Stimulated activated naive CD8-positive, alpha-beta T cell treated with anti-CD3 and anti-CD28 coated beads, Interleukin-15, amount 100 ng/mL, for 72 hours (primary cell): ENCODE measurements around the gene RFC3.
"Not testable (repeated sequence)": the region's sequence is repeated elsewhere in the genome, so short reads cannot be mapped to it uniquely, and the experiment has no call there.

Experiments
- ATAC-seq: fragments of 150-1000 bp; cut with Tn5 transposase; 2 replicates; pipeline ENCODE4 v1.10.0; 2021; ENCODE audit warnings: mild to moderate bottlenecking, moderate library complexity
- DNase-seq, 2 donors: peaks; one replicate each; pipeline ENCODE4 v3.0.0; 2021 to 2022
- H3K27ac Mint-ChIP-seq, 2 donors: one replicate each; pipeline ENCODE4 v1.8.0; 2022; ENCODE audit warnings: mild to moderate bottlenecking in 2 of 2, mixed read lengths in 2 of 2, moderate library complexity in 2 of 2
- H3K27me3 Mint-ChIP-seq: one replicate; pipeline ENCODE4 v1.8.0; 2022; ENCODE audit warnings: mixed read lengths
- H3K4me1 Mint-ChIP-seq: one replicate; pipeline ENCODE4 v1.8.0; 2022; ENCODE audit warnings: mild to moderate bottlenecking, mixed read lengths
- H3K4me3 Mint-ChIP-seq, 2 donors: one replicate each; pipeline ENCODE4 v1.8.0; 2022; ENCODE audit warnings: mild to moderate bottlenecking in 2 of 2, mixed read lengths in 2 of 2, moderate library complexity in 1 of 2
- H3K9me3 Mint-ChIP-seq, 2 donors: one replicate each; pipeline ENCODE4 v1.8.0; 2022; ENCODE audit warnings: mixed read lengths in 2 of 2

RFC3 gene

DNA sequence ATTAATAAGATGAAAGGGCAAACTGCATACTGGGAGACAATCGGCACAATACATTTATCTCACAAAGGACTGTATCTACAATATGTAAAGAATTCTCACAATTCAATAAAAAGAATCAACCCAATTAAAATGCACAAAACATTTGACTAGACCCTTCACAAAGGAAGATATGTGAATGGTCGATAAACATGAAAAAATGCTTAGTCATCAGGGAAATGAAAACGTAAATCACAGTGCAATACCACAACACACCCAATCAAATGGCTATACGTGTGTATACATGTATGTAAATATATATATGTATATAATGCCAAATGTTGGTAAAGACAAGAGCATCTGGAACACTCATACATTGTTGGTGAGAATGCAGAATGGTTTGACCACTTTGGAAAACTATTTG, 21.9 kb upstream of the RFC3 start:
- ATAC-seq (no peak), DNase-seq (no peak)
- H3K27ac Mint-ChIP-seq = no peak overlapping the region
- no peaks in the 10 kb centered on the region for H3K4me1 Mint-ChIP-seq
- H3K9me3 Mint-ChIP-seq = peaks cover 0 to 14% of the 10 kb centered on the region in 2 donors
- H3K27me3 Mint-ChIP-seq = peaks cover 2% of the 10 kb centered on the region
- no peak overlapping the region for H3K4me3 Mint-ChIP-seq

DNA sequence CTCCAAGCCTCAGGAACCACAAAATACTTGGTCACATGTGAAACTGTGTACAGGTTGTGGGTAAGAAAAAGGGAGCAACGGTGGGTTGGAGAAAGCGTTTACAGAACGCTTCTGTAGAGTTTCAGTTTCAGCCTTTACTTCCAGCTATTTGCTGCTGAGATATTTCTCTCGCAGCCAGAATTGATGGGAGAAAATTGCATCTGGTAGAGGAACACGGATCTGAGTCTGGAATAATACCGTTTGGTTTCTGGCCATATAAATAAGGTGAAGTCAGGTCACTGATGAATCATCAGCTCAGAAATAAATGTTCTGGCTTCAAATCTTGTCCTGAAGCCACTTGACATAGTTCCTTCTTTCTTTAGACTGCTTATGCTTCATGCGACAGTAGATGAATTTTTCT, 20.3 kb upstream of the RFC3 start:
- Mint-ChIP-seq H3K9me3 (peaks cover 0 to 3% of the 10 kb centered on the region in 2 donors), H3K27me3 (peaks cover 8% of the 10 kb centered on the region), H3K4me1 (no peaks in the 10 kb centered on the region), H3K27ac (no peak overlapping the region), H3K4me3 (no peak overlapping the region)
- ATAC-seq (no peak), DNase-seq (no peak)

DNA sequence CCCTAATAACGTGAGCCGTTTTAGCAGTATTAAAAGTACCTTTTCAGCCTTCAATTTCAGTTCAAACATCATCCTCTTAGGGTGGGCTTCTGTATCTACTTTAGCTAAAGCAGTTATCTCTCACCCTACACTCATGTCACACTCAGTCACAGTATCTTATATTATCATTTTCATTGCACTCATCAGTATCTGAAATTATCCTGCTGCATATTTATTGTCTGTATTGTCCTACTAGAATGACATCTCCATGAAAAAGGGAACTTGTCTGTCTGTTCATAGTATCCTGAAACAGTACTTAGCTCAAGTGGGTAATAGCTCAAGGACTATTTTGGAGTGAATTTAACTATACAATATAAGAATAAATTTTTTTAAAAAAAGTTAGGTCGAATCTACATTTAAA, 19.9 kb upstream of the RFC3 start:
- no peak overlapping the region for H3K27ac Mint-ChIP-seq

DNA sequence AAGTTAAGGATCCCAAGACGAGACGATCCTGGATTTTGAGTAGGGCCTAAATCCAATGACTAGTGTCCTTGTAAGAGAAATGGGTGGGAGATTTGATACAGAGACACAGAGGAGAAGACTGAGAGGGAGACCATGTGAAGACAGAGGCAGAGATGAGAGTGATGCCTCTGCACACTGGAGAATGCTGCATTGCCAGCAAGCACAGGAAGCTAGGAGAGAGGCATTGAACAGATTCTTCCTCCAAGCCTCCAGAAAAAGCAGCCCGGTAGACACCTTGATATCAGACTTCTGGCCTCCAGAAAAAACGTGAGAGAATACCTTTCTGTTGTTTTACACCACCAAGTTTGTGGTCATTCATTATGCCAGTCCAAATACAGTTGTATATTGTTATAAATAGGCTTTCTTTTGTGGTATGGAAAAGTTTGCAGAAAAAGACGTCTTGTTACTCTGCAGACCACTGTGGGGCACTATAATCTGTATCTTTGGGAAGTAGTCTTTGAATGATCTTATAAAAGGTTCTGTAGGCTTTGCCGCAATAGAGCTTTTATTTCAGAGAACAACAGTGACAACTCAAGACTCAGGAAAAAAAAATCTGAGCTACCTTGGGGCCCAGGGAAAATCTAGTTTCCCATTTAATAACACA, 17.9 kb upstream of the RFC3 start:
- H3K27me3 Mint-ChIP-seq = peaks cover 8% of the 10 kb centered on the region
- ATAC-seq (no peak), DNase-seq (no peak)
- H3K27ac Mint-ChIP-seq = no peak overlapping the region
- no peaks in the 10 kb centered on the region for H3K4me1 Mint-ChIP-seq
- no peaks in the 10 kb centered on the region for H3K9me3 Mint-ChIP-seq
- H3K4me3 Mint-ChIP-seq = no peak overlapping the region

More for the DNA sequence above, 19.9 kb upstream of the RFC3 start:
- ATAC-seq (no peak), DNase-seq (no peak)
- H3K4me3 Mint-ChIP-seq = no peak overlapping the region
- H3K27me3 Mint-ChIP-seq = peaks cover 8% of the 10 kb centered on the region
- H3K4me1 Mint-ChIP-seq = no peaks in the 10 kb centered on the region
- H3K9me3 Mint-ChIP-seq = no peaks in the 10 kb centered on the region

DNA sequence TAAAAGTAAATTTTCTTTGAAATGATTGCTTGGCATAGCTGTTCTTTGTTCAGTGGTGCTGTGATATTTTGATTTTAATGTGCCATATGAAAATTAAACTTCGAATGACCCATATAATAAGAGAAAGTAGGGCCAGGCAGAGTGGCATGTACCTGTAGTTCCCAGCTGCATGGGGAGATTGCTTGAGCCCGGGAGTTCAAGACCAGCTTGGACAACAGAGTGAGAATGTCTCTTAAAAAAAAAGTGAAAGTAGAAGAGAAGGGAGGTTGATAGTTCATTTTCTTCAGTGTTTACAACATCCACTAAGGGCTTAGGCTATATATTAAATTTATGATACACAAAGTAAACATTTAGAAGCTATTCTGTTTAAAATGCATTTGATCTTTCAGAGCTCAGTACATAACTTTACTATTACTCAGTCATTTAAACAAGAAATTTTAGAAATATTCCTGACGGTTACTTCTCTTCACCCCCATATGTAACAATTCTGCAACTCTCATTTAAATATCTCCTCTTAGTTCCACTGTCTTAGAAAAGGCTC, 17.2 kb upstream of the RFC3 start:
- Mint-ChIP-seq H3K9me3 (no peaks in the 10 kb centered on the region), H3K27me3 (peaks cover 8% of the 10 kb centered on the region), H3K4me3 (peak overlapping the region; percentile 3 to 17), H3K27ac (no peak overlapping the region), H3K4me1 (no peaks in the 10 kb centered on the region)
- no peak for ATAC-seq
- no peak for DNase-seq

DNA sequence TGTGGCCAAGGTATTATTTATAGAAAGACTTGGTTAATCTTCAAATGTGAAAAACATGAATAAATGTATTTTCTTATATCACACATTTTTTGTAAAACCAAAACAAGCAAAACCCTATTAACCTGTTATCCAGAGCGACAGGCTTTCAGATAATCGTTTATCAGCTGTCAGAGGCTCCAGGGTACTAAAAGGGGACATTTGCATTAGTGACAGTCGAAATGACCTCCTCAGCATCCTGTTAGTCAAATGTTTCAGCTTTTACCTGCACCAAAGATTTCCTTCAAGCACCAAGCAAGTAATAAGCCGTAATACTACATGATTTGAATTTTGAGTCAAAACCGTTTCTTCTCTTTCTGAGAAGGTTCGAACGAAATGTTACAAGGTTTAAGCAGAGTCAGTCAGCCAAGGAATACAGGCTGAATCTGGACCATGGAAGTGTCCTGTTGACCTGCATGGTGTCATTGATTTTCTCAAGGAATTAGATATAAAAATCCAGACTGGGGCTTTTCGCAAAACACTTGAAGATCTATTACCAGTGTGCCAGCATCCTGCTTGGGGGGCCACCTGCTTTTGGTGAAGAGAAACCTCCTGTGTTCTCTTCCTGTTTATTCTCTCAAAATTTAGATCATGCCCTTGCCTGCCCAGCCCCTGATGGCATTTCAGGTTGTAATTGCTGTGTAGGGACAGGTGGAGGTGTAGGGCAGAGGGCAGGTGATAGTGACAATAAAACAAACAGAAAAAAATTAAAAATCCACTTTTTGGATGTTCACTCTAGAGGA, 11.3 kb upstream of the RFC3 start:
- Mint-ChIP-seq H3K4me1 (no peaks in the 10 kb centered on the region), H3K27ac (no peak overlapping the region), H3K9me3 (no peaks in the 10 kb centered on the region), H3K4me3 (no peak overlapping the region), H3K27me3 (peaks cover 15% of the 10 kb centered on the region)
- ATAC-seq (no peak), DNase-seq (no peak)

DNA sequence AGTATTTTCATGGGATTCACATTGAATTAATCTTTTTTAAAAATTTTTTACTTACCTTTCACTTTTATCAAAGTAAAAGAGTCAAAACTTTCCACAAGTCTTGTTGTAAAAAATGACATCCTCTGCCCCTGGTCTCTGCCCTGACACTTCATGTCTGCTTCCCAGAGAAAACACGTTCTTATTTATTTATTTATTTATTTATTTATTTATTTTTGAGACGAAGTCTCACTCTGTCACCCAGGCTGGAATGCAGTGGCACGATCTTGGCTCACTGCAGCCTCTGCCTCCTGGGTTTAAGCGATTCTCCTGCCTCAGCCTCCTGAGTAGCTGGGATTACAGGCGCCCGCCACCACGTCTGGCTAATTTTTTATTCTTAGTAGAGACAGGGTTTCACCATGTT, 5.1 kb upstream of the RFC3 start:
- DNase-seq, H3K27me3 Mint-ChIP-seq, H3K4me1 Mint-ChIP-seq, H3K4me3 Mint-ChIP-seq, H3K27ac Mint-ChIP-seq, ATAC-seq, H3K9me3 Mint-ChIP-seq: not testable (repeated sequence)

DNA sequence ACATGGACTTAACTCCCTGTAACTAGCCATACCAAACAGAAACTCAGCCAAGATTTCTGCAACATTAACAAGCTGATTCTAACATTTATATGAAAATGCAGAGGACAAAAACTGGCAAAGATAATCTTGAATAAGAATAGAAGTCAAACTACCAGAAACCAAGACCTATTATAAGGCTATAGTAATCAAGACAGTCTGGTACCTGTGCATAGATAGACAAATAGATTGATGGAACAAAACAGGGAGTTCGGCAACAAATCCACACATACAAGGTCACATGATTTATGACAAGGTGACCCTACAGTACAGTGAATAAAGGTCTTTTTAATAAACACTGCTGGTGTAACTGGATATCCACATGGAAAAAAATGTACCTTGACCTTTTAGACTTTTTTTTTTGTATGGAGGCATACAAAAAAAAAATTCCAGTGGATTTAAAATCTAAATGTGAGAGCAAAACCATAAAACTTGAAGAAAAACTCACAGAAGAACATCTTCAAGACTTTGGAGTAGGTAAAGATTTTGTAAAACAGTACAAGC, 2.9 kb upstream of the RFC3 start:
- Mint-ChIP-seq H3K4me1 (peaks cover 17% of the 10 kb centered on the region), H3K4me3 (no peak overlapping the region), H3K27me3 (no peaks in the 10 kb centered on the region), H3K27ac (no peak overlapping the region), H3K9me3 (no peaks in the 10 kb centered on the region)
- ATAC-seq = no peak
- no peak for DNase-seq

DNA sequence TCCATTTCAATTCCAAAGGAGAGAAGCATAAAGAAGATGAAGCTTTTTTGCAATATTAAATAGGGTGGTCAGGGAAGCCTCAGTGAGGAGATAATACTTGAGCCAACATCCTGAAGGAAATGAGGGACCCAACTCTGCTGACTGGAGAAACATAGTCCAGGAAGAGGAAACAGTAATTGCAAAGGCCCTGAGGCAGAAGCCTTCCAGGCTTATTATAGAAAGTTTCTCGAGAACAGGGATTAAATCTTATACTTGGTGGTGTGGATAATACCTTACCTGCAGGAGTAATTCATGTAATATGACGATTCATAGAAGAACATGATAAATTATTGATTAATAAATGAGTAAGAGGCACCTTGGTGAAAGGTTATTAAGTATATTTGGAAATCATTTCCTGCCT, 1.0 kb upstream of the RFC3 start:
- no peak for DNase-seq
- H3K4me1 Mint-ChIP-seq = peaks cover 33% of the 10 kb centered on the region
- H3K27me3 Mint-ChIP-seq = no peaks in the 10 kb centered on the region
- H3K4me3 Mint-ChIP-seq = peak overlapping the region in 1 of 2 donors; percentile 22
- H3K9me3 Mint-ChIP-seq = no peaks in the 10 kb centered on the region
- H3K27ac Mint-ChIP-seq = no peak overlapping the region
- no peak for ATAC-seq

DNA sequence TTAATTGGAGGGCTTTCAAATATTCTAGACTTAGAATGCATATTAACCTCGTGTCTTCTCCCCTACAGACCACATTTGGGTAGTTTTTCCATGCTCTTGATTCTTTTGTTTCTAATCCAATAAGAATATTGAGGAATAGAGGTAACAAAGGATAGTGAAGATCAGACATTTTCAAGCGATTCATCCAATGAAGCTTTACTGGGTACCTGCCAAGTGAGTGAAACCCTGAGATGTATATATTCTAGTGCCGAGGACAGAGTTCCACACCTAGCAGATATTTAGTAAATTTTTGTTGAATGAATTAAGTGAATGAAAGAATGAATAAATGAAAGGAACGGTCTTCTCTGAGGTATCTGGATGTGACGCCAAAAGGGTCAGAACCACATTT, 442 bp upstream of the RFC3 start:
- Mint-ChIP-seq H3K4me3 (peak overlapping the region; percentile 95 to 99), H3K27me3 (no peaks in the 10 kb centered on the region), H3K27ac (peak overlapping the region; percentile 98 to 99), H3K9me3 (no peaks in the 10 kb centered on the region), H3K4me1 (peaks cover 34% of the 10 kb centered on the region)
- ATAC-seq (peak; percentile 11), DNase-seq (no peak)

DNA sequence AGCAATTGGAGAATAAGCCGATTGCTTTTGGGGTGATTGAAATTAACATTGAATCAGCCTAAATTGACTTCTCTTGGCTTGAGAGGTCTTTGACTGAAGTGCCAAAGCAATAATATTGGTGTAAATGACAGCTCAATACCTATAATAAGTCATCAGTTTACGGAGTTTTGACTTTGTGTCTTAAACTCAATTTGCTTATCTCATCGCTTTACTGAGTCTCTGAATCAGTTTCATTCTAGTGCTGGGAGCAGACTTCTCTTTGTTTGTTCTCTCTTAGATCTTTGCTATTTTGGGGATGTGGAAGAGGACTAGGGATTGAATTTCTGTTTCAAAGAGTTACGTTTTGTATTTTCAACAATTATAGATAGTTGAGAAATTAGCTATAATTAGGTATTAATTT, 7.1 kb downstream of the RFC3 start:
- DNase-seq (no peak), ATAC-seq (no peak)
- no peaks in the 10 kb centered on the region for H3K9me3 Mint-ChIP-seq
- no peak overlapping the region for H3K27ac Mint-ChIP-seq
- H3K4me3 Mint-ChIP-seq = no peak overlapping the region
- H3K4me1 Mint-ChIP-seq = peaks cover 16% of the 10 kb centered on the region
- H3K27me3 Mint-ChIP-seq = no peaks in the 10 kb centered on the region

DNA sequence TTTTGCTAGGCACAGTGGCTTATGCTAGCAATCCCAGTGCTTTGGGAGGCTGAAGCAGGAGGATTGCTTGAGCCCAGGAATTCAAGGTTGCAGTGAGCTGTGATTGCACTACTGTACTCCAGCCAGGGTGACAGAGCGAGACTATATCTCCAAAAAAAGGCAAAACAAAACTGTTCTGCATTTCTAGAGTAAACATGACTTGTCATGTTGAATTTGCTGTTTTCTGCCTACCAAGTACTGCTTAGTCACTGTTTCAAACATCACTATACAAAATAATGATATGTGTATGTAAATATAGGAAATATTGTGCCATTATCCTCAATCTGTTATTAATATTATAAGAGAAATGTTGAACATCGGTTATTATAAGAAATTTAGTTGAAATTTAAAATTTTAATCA, 9.2 kb downstream of the RFC3 start:
- no peaks in the 10 kb centered on the region for H3K4me1 Mint-ChIP-seq
- ATAC-seq (no peak), DNase-seq (no peak)
- no peaks in the 10 kb centered on the region for H3K9me3 Mint-ChIP-seq
- no peak overlapping the region for H3K27ac Mint-ChIP-seq
- H3K27me3 Mint-ChIP-seq = no peaks in the 10 kb centered on the region
- H3K4me3 Mint-ChIP-seq = no peak overlapping the region

DNA sequence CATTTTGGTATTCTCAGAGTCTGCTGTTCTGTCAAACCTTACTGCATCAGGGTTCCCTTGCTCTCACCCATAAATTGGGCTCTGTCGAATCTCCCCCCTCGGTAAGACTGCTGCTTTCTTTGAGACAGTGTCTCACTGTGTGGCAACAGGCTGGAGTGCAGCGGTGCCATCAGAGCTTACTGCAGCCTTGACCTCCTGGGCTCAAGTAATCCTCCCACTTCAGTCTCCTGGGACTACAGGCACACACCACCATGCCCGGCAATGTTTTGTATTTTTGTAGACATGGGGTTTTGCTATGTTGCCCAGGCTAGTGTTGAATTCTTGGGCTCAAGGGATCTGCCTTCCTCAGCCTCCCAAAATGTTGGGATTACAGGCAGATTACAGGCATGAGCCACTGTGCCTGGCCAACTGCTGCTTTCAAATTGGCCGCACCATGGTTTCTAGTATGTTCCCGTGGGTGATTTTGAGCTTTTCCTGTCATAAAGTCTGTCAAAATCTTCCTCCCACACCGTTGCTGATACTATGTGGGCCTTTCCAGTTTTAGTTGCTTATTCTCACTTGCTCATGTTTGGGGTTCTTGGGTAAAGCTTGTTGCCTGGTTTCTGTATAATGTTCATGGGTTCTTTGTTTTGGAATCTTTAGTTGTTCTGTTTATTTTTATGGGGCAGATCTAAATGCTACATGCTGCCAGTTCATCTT, 10.6 kb downstream of the RFC3 start:
- Mint-ChIP-seq H3K4me3 (no peak overlapping the region), H3K4me1 (no peaks in the 10 kb centered on the region), H3K9me3 (no peaks in the 10 kb centered on the region), H3K27ac (peak overlapping the region; percentile 87 to 96), H3K27me3 (no peaks in the 10 kb centered on the region)
- DNase-seq (no peak), ATAC-seq (no peak)

DNA sequence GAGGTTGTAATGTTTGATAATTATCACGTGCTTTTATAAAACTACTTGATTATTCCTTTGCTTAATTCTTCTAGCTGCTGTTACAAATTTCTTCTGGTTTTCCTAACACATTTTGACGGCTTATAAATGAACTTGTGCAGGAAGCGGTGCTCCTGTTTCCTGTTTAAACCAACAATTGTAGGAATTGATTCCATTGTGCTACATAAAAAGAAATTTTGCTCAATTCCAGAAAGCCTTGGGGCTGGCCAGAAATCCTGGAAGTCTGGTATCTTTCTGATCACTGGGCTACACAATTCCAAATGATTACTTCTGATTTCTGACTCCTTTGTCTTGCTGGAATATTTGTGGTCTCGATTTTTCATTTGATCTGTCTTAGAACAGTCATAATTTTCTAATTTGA, 14.9 kb downstream of the RFC3 start:
- Mint-ChIP-seq H3K27ac (no peak overlapping the region), H3K27me3 (no peaks in the 10 kb centered on the region), H3K4me3 (no peak overlapping the region), H3K4me1 (no peaks in the 10 kb centered on the region), H3K9me3 (no peaks in the 10 kb centered on the region)
- ATAC-seq = no peak
- no peak for DNase-seq

DNA sequence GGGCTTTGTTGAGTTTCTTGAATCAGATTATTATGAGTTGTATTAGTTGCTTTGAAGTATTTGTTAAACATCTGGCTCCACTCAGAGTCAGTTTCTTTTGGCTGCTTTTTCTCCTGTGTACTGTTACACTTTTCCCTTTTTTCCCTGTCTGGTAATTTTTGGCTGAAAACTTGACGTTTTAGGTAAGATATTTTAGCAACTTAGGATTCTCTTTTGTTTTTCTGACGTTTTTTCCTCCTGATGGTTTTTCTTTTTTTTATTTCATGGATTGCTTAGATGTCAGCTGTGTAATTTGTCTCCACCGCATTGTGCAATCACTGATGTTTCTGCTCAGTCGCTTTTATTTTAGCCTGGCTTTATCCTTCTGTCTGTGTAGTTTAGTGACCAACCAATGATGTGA, 20.7 kb downstream of the RFC3 start:
- Mint-ChIP-seq H3K4me3 (no peak overlapping the region), H3K27ac (no peak overlapping the region), H3K4me1 (no peaks in the 10 kb centered on the region), H3K27me3 (no peaks in the 10 kb centered on the region), H3K9me3 (no peaks in the 10 kb centered on the region)
- DNase-seq = no peak
- no peak for ATAC-seq

DNA sequence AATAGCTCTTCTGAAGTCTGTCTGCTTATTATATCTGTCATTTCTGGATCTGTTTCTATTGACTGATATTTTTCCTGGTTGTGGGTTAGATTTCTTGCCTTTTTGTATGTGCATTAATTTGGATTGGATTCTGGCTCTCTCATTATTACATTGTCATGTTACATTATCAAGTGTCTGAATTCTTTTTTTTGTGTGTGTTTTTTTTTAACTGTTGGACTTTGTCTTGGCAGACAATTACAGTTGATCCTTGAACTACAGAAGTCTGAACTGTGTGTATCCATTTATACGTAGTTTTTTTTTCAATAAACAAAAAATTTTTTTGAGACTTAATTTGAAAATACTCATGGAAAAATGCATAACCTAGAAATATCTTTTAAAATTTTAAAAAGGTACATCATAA, 22.5 kb downstream of the RFC3 start:
- Mint-ChIP-seq H3K4me3 (no peak overlapping the region), H3K9me3 (no peaks in the 10 kb centered on the region), H3K4me1 (no peaks in the 10 kb centered on the region), H3K27ac (peak overlapping the region in 1 of 2 donors; percentile 55), H3K27me3 (no peaks in the 10 kb centered on the region)
- ATAC-seq (no peak), DNase-seq (no peak)
